WTC11 (cell line): ENCODE data around the gene OSBPL6. TPM values are rescaled to one million over a fixed set of nuclear protein-coding genes. Genes with fewer than 3 reads are reported as not detected.

Experiments used
- ATAC-seq: fragments of 200-7000 bp; cut with Tn5 transposase; 2 replicates; pipeline ENCODE4 v1.10.0; 2021; ENCODE audit warnings: mild to moderate bottlenecking, moderate library complexity
- CTCF ChIA-PET: fragments of 300-600 bp; sonication (Branson Sonifier 250); formaldehyde crosslinking; loops from one replicate; lab custom pipeline; 2021; ENCODE audit warnings: antibody characterized with exemption; lab: Charles Lee
- POLR2A ChIA-PET: fragments of 350-600 bp; sonication (Branson Sonifier 250); formaldehyde crosslinking; loops from one replicate; lab custom pipeline; 2021; ENCODE audit warnings: antibody characterized with exemption; lab: Charles Lee
- DNase-seq: peaks from one replicate; pipeline ENCODE4 v3.0.0; 2021; ENCODE audit warnings: low spot score
- H3K27ac Mint-ChIP-seq: 2 replicates; pipeline ENCODE4 v1.8.0; 2021; ENCODE audit warnings: mixed read lengths
- H3K27me3 Mint-ChIP-seq: 2 replicates; pipeline ENCODE4 v1.8.0; 2021; ENCODE audit warnings: low read depth, mild to moderate bottlenecking, moderate library complexity, mixed read lengths
- H3K36me3 Mint-ChIP-seq: 2 replicates; pipeline ENCODE4 v1.8.0; 2021; ENCODE audit warnings: mixed read lengths
- H3K4me1 Mint-ChIP-seq: 2 replicates; pipeline ENCODE4 v1.8.0; 2022; ENCODE audit warnings: mixed read lengths
- H3K4me3 Mint-ChIP-seq: 2 replicates; pipeline ENCODE4 v1.8.0; 2021; ENCODE audit warnings: mild to moderate bottlenecking, moderate library complexity, mixed read lengths
- H3K9me3 Mint-ChIP-seq: 2 replicates; pipeline ENCODE4 v1.8.0; 2021; ENCODE audit warnings: mixed read lengths
- AFF4 ChIP-seq: sonication (generic); formaldehyde crosslinking; IDR thresholded peaks from 2 replicates; pipeline ENCODE4 v1.8.1; 2023; ENCODE audit warnings: mild to moderate bottlenecking, missing genetic modification reagents, borderline replicate concordance
- ATF1 ChIP-seq: sonication (generic); formaldehyde crosslinking; IDR thresholded peaks from 2 replicates; pipeline ENCODE4 v1.8.1; 2023; ENCODE audit warnings: mild to moderate bottlenecking, moderate library complexity, missing genetic modification reagents
- CTCF ChIP-seq: fragments of 200-600 bp; IDR thresholded peaks from 2 replicates; pipeline ENCODE4 v1.8.0; 2022; ENCODE audit warnings: antibody characterized with exemption
- E2F4 ChIP-seq: sonication (generic); formaldehyde crosslinking; IDR thresholded peaks from 2 replicates; pipeline ENCODE4 v1.8.1; 2022; ENCODE audit warnings: low read depth, mild to moderate bottlenecking, moderate library complexity, missing genetic modification reagents, borderline replicate concordance
- GRHL2 ChIP-seq: fragments of 250-450 bp; sonication (Bioruptor Pico); IDR thresholded peaks from 2 replicates; pipeline ENCODE4 v1.8.0; 2022; ENCODE audit warnings: mild to moderate bottlenecking, moderate library complexity; ENCODE audit not compliant: insufficient replicate concordance, severe bottlenecking
- GTF2I ChIP-seq: fragments of 250-450 bp; sonication (Bioruptor Pico); conservative IDR thresholded peaks from 2 replicates; pipeline ENCODE4 v1.4.0; 2021; ENCODE audit warnings: mild to moderate bottlenecking
- HMGA2 ChIP-seq: fragments of 250-450 bp; sonication (Bioruptor Pico); IDR thresholded peaks from 2 replicates; pipeline ENCODE4 v1.4.0; 2021; ENCODE audit warnings: mild to moderate bottlenecking, moderate library complexity
- HMGXB4 ChIP-seq: sonication (generic); formaldehyde crosslinking; IDR thresholded peaks from 2 replicates; pipeline ENCODE4 v1.8.1; 2023; ENCODE audit warnings: mild to moderate bottlenecking, moderate library complexity, missing genetic modification reagents
- IRF1 ChIP-seq: sonication (generic); formaldehyde crosslinking; IDR thresholded peaks from 2 replicates; pipeline ENCODE4 v1.8.0; 2023; ENCODE audit warnings: missing genetic modification reagents
- JAZF1 ChIP-seq: fragments of 250-450 bp; sonication (Bioruptor Pico); IDR thresholded peaks from 2 replicates; pipeline ENCODE4 v1.9.0; 2021; ENCODE audit warnings: moderate library complexity, mild to moderate bottlenecking, inconsistent platforms
- MLX ChIP-seq: sonication (generic); formaldehyde crosslinking; IDR thresholded peaks from 2 replicates; pipeline ENCODE4 v1.8.1; 2023; ENCODE audit warnings: mild to moderate bottlenecking, missing genetic modification reagents, moderate library complexity
- MXD4 ChIP-seq: fragments of 250-450 bp; sonication (Bioruptor Pico); IDR thresholded peaks from 2 replicates; pipeline ENCODE4 v1.8.0; 2021; ENCODE audit warnings: mild to moderate bottlenecking, moderate library complexity, borderline replicate concordance
- PREB ChIP-seq: sonication (generic); formaldehyde crosslinking; IDR thresholded peaks from 2 replicates; pipeline ENCODE4 v1.8.1; 2022; ENCODE audit warnings: mild to moderate bottlenecking, missing genetic modification reagents, moderate library complexity, borderline replicate concordance
- TEAD1 ChIP-seq: sonication (generic); formaldehyde crosslinking; IDR thresholded peaks from 2 replicates; pipeline ENCODE4 v1.8.0; 2022; ENCODE audit warnings: mild to moderate bottlenecking, missing genetic modification reagents
- total RNA-seq: library from RNA; stranded (reverse); gene quantifications from 3 replicates; pipeline ENCODE4 v1.2.3, GENCODE V29; 2021

OSBPL6 gene
- total RNA-seq, 1 experiment from 2014 or later: 9.2 TPM

- peaks cover 4% of the 10 kb centered on the region; the same call in 1 of the 2 replicates for H3K36me3 Mint-ChIP-seq
- no peaks in the 10 kb centered on the region for H3K9me3 Mint-ChIP-seq
- POLR2A ChIA-PET: no interaction called here
- TF ChIP-seq MXD4 (CRISPR knock-in tag) (no peak), E2F4 (CRISPR knock-in tag) (no peak), AFF4 (CRISPR knock-in tag) (no peak), JAZF1 (no peak), CTCF (no peak), ATF1 (no peak), GRHL2 (no peak), HMGA2 (CRISPR knock-in tag) (no peak), HMGXB4 (CRISPR knock-in tag) (no peak), IRF1 (CRISPR knock-in tag) (no peak), TEAD1 (CRISPR knock-in tag) (no peak)
- no peak overlapping the region for H3K4me3 Mint-ChIP-seq
- no peaks in the 10 kb centered on the region for H3K27me3 Mint-ChIP-seq
- H3K4me1 Mint-ChIP-seq: peaks cover 17% of the 10 kb centered on the region
- CTCF ChIA-PET: no interaction called here
- DNase-seq (no peak), ATAC-seq (no peak)
- H3K27ac Mint-ChIP-seq: no peak overlapping the region; the same call in 1 of the 2 replicates
These were observed 192.8 kb downstream of the OSBPL6 start for GRCh38 chr2:178386986-178387597.

- peaks cover 4% of the 10 kb centered on the region; the same call in 1 of the 2 replicates for H3K36me3 Mint-ChIP-seq
- H3K9me3 Mint-ChIP-seq: no peaks in the 10 kb centered on the region
- CTCF ChIA-PET: no interaction called here
- peak overlapping the region; percentile 76; the same call in 1 of the 2 replicates for H3K27ac Mint-ChIP-seq
- POLR2A ChIA-PET: no interaction called here
- no peaks in the 10 kb centered on the region for H3K27me3 Mint-ChIP-seq
- H3K4me3 Mint-ChIP-seq: no peak overlapping the region
- no peak for TF ChIP-seq HMGA2 (CRISPR knock-in tag)
- TF ChIP-seq MLX (CRISPR knock-in tag): no peak
- TF ChIP-seq GTF2I: no peak
- no peak for TF ChIP-seq AFF4 (CRISPR knock-in tag)
- no peak for TF ChIP-seq PREB
- ATAC-seq (no peak), DNase-seq (no peak)
- H3K4me1 Mint-ChIP-seq: peaks cover 17% of the 10 kb centered on the region
These were observed 194.0 kb downstream of the OSBPL6 start for GRCh38 chr2:178388287-178388686.
